ENCODE measurements around the gene PLK5.

The PLK5 gene

DNA sequence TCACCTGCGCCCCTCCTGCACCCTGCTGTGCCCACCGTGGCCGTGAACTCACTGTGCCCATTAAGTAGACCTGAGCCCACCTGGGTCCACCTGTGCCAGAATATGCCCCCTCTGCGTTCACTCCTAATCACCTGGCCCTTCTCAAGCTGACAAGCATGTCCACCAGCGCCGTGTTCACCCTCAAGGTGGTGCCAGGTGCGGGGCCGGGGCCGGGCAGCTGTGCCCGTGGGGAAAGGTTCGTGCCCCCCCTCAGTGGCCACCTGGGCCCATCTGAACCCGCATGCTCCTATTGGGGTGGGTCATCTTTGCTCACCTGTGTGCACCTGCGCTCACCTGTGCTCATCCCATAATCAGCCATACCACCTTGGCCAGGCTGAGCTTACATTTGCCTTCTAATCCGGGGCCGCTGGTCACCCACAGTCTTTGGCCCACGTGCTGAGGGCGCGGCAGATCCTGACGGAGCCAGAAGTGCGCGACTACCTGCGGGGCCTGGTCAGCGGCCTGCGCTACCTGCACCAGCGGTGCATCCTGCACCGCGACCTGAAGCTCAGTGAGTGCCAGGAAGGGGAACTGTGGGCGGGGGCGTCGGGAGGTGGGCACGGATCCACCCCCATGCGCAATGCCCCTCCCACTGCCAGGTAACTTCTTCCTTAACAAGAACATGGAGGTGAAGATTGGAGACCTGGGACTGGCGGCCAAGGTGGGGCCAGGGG, 2.3 kb downstream of the PLK5 start:
- no peaks in the 10 kb centered on the region for H3K9me3 ChIP-seq (ENCODE audit: control insufficient read depth, low read length)
- TF ChIP-seq, protein P1, sequence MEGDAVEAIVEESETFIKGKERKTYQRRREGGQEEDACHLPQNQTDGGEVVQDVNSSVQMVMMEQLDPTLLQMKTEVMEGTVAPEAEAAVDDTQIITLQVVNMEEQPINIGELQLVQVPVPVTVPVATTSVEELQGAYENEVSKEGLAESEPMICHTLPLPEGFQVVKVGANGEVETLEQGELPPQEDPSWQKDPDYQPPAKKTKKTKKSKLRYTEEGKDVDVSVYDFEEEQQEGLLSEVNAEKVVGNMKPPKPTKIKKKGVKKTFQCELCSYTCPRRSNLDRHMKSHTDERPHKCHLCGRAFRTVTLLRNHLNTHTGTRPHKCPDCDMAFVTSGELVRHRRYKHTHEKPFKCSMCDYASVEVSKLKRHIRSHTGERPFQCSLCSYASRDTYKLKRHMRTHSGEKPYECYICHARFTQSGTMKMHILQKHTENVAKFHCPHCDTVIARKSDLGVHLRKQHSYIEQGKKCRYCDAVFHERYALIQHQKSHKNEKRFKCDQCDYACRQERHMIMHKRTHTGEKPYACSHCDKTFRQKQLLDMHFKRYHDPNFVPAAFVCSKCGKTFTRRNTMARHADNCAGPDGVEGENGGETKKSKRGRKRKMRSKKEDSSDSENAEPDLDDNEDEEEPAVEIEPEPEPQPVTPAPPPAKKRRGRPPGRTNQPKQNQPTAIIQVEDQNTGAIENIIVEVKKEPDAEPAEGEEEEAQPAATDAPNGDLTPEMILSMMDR (IDR thresholded peaks at IDR 0.05), result no peak
- no peak overlapping the region for H3K27ac ChIP-seq
- no peaks in the 10 kb centered on the region for H3K4me1 ChIP-seq
- H3K4me2 ChIP-seq (ENCODE audit: low read length), result no peak overlapping the region
- H2AFZ ChIP-seq, result no peak overlapping the region
- H3K27me3 ChIP-seq (ENCODE audit: control insufficient read depth, insufficient read depth, low read length), result no peaks in the 10 kb centered on the region
- no peaks in the 10 kb centered on the region for H3K79me2 ChIP-seq
- no peaks in the 10 kb centered on the region for H3K36me3 ChIP-seq (ENCODE audit: control insufficient read depth, insufficient read depth, low read length)
- H3K4me3 ChIP-seq (ENCODE audit: low read depth, low read length), result no peak overlapping the region
- H3K9ac ChIP-seq, result no peak overlapping the region

DNA sequence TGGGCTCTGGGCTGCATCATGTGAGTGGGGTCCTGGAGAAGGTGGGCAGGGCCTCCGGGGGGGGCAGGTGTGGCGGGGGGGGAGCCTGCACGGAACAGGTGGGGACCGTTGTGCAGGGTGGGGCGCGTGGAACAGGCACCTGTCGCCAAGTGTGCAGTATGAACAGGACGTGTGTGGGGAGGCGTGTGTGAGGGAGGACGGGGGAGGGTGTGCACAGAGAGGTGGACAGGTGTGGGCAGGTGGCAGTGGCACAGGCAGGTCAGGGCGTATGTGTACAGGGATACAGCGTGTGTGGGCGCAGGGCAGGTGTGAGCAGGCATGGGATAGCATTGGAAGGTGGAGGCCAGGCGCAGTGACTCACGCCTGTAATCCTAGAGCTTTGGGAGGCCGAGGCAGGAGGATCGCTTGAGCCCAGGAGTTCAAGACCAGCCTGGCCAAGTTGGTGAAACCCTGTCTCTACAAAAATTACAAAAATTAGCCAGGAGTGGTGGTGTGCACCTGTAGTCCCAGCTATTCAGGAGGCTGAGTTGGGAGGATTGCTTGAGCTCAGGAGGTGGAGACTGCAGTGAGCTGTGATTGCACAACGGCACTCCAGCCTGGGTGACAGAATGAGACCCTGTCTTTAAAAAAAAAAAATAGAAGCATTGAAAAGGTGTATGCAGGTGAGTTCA, 3.2 kb downstream of the PLK5 start:
- H3K9ac ChIP-seq, result no peak overlapping the region
- H3K36me3 ChIP-seq (ENCODE audit: control insufficient read depth, insufficient read depth, low read length), result no peaks in the 10 kb centered on the region
- H3K4me1 ChIP-seq, result no peaks in the 10 kb centered on the region
- TF ChIP-seq, protein P1 (IDR thresholded peaks at IDR 0.05), result no peak
- no peaks in the 10 kb centered on the region for H3K79me2 ChIP-seq
- H3K4me3 ChIP-seq (ENCODE audit: low read depth, low read length), result no peak overlapping the region
- H2AFZ ChIP-seq, result no peak overlapping the region
- H3K27me3 ChIP-seq (ENCODE audit: control insufficient read depth, insufficient read depth, low read length), result no peaks in the 10 kb centered on the region
- no peak overlapping the region for H3K4me2 ChIP-seq (ENCODE audit: low read length)
- H3K27ac ChIP-seq, result no peak overlapping the region
- no peaks in the 10 kb centered on the region for H3K9me3 ChIP-seq (ENCODE audit: control insufficient read depth, low read length)

DNA sequence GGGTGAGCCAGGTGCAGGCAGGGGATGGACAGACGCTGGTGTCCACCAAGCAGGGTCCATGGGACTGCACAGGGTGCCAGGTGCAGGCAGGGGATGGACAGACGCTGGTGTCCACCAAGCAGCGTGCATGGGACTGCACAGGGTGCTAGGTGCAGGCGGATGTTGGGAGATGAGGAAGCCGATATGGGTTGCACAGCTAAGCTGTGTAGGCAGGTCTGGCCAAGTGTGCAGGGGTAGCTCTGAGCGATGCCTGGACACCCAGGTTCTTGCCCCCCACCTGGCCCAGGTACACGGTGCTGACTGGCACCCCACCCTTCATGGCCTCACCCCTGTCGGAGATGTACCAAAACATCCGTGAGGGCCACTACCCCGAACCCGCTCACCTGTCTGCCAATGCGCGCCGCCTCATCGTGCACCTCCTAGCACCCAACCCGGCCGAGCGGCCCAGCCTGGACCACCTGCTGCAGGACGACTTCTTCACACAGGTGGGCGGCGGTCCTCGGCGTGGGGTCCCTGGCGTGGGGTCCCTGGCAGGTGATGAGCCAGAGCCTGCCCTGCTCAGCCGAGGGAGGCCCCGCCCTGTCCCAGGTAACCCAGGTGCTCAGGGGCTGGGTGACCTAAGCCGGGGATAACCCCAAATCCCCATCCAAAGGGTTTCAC, 3.9 kb downstream of the PLK5 start:
- no peaks in the 10 kb centered on the region for H3K36me3 ChIP-seq (ENCODE audit: control insufficient read depth, insufficient read depth, low read length)
- H3K27ac ChIP-seq, result no peak overlapping the region
- H2AFZ ChIP-seq, result no peak overlapping the region
- TF ChIP-seq, protein P1 (IDR thresholded peaks at IDR 0.05), result no peak
- no peaks in the 10 kb centered on the region for H3K79me2 ChIP-seq
- H3K9ac ChIP-seq, result no peak overlapping the region
- H3K4me3 ChIP-seq (ENCODE audit: low read depth, low read length), result no peak overlapping the region
- H3K27me3 ChIP-seq (ENCODE audit: control insufficient read depth, insufficient read depth, low read length), result no peaks in the 10 kb centered on the region
- H3K4me2 ChIP-seq (ENCODE audit: low read length), result no peak overlapping the region
- no peaks in the 10 kb centered on the region for H3K9me3 ChIP-seq (ENCODE audit: control insufficient read depth, low read length)
- no peaks in the 10 kb centered on the region for H3K4me1 ChIP-seq

DNA sequence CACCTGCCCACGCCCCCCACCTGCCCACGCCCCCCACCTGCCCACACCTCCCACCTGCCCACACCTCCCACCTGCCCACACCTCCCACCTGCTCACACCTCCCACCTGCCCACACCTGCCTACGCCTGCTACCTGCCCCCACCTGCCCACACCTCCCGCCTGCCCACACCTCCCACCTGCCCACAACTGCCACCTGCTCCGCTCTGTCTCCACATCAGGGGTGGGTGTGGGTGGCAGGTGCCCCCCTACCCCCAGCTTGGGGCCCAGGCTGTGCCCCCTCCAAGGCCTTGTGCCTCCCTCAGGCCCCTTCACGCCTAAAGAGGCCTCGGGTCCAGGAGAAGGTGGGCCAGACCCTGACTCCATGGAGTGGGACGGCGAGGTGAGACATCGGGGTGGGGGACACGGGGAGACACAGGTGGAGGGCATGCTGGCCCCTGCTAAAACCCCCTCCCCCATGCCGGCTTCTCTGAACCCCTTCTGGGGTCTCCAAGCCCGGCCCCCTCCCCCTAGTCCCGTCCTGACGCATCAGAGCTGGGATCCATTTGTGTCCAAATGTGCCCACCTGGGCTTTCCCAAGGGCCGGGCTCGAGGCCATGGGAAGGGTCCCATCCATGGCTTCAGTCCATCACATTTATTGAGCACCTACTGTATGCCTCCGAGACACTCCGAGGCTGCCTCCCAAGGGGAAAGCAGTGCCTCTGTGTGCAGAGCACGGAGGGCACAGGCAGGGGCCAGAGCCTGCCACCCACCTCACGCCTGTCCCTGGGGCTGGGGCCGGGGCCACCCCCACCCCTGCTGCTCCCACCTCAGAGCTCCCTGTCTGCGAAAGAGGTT, 4.9 kb downstream of the PLK5 start:
- H3K79me2 ChIP-seq, result no peaks in the 10 kb centered on the region
- no peak overlapping the region for H3K4me2 ChIP-seq (ENCODE audit: low read length)
- no peaks in the 10 kb centered on the region for H3K36me3 ChIP-seq (ENCODE audit: control insufficient read depth, insufficient read depth, low read length)
- no peak overlapping the region for H3K27ac ChIP-seq
- no peaks in the 10 kb centered on the region for H3K4me1 ChIP-seq
- no peak overlapping the region for H3K9ac ChIP-seq
- TF ChIP-seq, protein P1 (IDR thresholded peaks at IDR 0.05), result no peak
- H3K27me3 ChIP-seq (ENCODE audit: control insufficient read depth, insufficient read depth, low read length), result no peaks in the 10 kb centered on the region
- no peaks in the 10 kb centered on the region for H3K9me3 ChIP-seq (ENCODE audit: control insufficient read depth, low read length)
- H2AFZ ChIP-seq, result no peak overlapping the region
- H3K4me3 ChIP-seq (ENCODE audit: low read depth, low read length), result no peak overlapping the region
